AG09319 (cell line): Measurements from ENCODE around the gene SSNA1.

ENCODE experiments used
- DNase-seq: peaks from one replicate; pipeline ENCODE4 v3.0.0-alpha.2; 2010; ENCODE audit warnings: low read depth; ENCODE audit errors: extremely low read depth
- CTCF ChIP-seq: IDR thresholded peaks from 2 replicates; pipeline ENCODE4 v1.5.1; 2011; ENCODE audit warnings: low read depth, mild to moderate bottlenecking, inconsistent platforms, low read length, moderate library complexity

SSNA1 gene

GRCh38 chr9:137217276-137218211 is 29.1 kb downstream of the SSNA1 start:
- DNase-seq = no peak
- no peak for TF ChIP-seq CTCF

GRCh38 chr9:137218212-137218753 is 29.8 kb downstream of the SSNA1 start:
- no peak for TF ChIP-seq CTCF

GRCh38 chr9:137218754-137219271 is 30.3 kb downstream of the SSNA1 start:
- no peak for TF ChIP-seq CTCF
- no peak for DNase-seq

More at GRCh38 chr9:137218212-137218753, 29.8 kb downstream of the SSNA1 start:
- no peak for DNase-seq

GRCh38 chr9:137219757-137220316 is 31.4 kb downstream of the SSNA1 start:
- no peak for DNase-seq
- TF ChIP-seq CTCF = no peak

- no peak for DNase-seq
- no peak for TF ChIP-seq CTCF
Measured at GRCh38 chr9:137220317-137221094, 32.0 kb downstream of the SSNA1 start.

GRCh38 chr9:137221095-137221505 is 32.6 kb downstream of the SSNA1 start:
- TF ChIP-seq CTCF = no peak
- DNase-seq = no peak
